Cardiac septum (tissue), 1 donor: ENCODE data around the gene ABRACL. TPM values are rescaled to one million over a fixed set of nuclear protein-coding genes. Genes with fewer than 3 reads are reported as not detected.
"Not testable (repeated sequence)": the region's sequence is repeated elsewhere in the genome, so short reads cannot be mapped to it uniquely, and the experiment has no call there.

Source experiments
- DNase-seq: peaks from one replicate; pipeline ENCODE4 v3.0.0-alpha.2; 2020; ENCODE audit warnings: low spot score
- intact Hi-C: fragments of 100-400 bp; cut with DNase I; formaldehyde crosslinking; loops from one replicate; pipeline ENCODE4 v1.14.0; 2022
- total RNA-seq: library from RNA; stranded (reverse); fragmentation: NEBNext Ultra II Directional; extraction: Animal tissue kit (Norgen Biotek cat#: 25700); gene quantifications from one replicate; pipeline ENCODE4 v1.2.1, GENCODE V29; 2021
- donor health status: DM: no; HTN: no; CAD: no.

The ABRACL gene
- total RNA-seq, 1 donor from 2014 or later: 5.7 TPM

DNA sequence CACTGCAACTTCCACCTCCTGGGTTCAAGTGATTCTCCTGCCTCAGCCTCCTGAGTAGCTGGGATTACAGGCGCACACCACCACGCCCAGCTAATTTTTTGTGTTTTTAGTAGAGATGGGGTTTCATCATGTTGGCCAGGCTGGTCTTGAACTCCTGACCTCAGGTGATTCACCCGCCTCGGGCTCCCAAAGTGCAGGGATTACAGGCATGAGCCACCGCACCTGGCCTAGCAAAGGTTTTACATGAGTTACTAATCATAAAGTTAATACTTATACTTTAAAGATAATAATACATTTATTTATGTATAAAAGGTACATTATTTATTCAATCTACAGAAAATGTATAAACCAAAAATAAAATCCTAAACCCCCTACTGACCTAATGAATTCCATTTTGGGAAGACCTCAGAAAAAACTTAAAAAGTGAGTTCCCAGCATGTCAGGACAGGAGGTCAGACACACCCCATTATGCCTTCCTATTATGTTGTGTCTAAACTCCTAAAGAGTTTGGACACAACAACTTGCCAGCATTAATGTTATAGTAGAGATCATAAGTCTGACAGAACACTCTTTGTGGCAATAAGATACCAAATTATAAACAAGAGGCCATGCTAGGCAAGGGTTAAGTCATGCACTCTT, 21.7 kb downstream of the ABRACL start:
- intact Hi-C loops, DNase-seq: not testable (repeated sequence)

DNA sequence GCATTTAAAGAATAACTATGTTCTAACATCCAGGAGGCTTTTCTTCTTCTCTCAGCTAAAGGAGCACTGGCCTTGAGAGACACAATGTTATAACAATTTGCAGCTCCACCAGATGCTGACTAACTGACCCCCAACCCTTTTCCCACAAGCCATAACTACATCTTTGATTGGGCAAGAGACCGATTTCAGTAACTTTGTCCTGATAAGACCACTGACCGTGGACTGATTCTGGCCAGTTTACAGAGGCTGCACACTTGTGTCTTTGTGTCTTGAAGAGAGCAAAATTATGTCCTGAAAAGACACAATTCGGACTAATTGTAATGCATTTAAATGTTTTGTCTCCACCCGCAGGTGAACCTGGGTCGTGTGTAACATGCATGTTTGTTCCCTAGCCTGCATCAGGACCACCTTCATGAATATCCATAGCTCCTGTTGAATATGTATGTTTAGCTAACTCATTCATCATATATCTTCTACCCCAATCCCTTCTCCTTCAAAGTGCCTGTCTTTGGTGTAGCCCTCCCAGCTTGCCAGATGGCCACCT, 22.3 kb downstream of the ABRACL start:
- intact Hi-C loops: no loop called here
- no peak for DNase-seq

DNA sequence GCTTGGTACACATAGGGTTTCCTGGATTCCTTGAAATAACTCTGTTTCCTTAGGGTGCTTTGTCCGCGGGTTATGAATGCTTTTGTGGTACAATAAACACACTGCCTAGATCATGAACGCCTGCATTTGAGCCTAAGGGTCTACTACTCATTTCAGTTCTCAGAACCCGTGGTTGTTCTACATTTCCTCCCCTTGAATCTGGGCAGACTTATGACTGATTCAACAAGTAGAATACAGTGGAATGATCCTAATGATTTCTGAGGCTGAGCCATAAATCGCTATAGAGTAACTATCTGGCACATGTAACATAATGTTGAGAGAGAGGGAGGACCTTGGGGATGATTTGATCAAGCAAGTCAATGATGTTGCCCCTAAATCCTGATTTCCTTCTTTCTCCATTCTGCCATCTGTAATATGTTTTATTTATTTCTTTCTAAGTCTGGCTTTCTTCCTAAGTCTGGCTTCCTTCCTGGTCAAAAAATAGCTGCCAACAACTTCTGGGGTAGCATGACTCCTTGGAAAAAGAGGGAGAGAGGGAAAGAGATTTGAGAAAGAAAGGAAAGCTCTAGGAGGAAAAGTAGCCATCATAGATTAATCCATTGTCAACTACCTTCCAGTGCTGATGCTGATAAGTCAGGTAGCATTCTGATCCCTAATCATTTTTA, 23.0 kb downstream of the ABRACL start:
- intact Hi-C loops: no loop called here
- DNase-seq: no peak

DNA sequence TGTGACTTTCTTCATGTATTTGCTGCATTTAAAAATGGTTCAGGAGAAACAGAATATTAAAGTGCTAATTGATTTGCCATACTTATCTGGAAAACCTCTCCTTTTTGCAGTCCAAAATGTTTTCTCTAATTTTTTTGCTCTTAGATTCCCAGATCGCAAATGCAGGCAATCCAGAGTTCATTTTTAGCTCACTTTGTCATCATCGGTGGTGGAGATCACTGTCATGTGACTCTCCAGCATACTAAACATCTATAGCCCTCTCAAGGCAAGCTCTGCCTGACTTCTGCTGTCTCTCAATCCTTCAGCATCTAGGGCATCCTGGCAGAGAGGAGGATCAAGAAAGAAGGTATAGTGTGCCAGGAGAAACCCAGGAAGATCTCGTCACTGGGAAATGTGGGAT, 24.8 kb downstream of the ABRACL start:
- intact Hi-C loops: no loop called here
- no peak for DNase-seq

DNA sequence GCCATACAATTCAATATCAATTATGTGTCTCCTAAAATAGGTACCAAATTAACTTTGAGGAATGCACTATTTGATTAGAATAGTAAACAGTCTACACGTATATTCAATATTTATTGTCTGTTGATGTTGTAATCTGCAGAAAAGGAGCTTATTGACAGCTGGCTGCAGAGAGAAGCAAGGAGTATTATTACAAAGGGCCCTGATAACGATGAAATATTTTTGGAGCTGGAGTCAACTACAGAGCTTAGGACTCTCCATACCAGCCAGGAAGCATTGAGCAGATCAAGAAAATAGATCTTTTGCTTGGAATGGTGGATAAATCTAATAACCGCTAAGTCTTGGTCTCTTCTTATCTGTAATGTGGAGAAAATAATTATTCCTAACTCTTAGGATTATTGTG, 25.5 kb downstream of the ABRACL start:
- intact Hi-C loops: no loop called here
- no peak for DNase-seq

DNA sequence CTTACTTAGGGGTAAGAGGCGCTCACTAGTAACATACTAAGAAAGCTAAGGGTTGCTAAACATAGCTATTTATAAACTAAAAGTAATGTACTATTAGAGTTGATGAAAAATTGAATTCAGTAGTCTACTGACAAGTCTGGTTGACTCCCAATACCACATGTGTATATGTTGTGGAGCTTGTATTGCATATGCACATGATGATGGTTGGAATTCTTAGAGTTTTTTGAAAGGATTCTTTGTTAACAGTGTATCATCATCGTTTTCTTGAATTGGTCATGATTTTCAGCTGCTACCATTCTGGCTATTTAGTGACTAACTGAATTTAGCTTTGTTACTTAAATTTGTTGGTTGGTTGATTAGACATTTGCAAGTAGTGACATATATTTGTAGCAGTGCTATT, 27.2 kb downstream of the ABRACL start:
- intact Hi-C loops: no loop called here
- DNase-seq: no peak

DNA sequence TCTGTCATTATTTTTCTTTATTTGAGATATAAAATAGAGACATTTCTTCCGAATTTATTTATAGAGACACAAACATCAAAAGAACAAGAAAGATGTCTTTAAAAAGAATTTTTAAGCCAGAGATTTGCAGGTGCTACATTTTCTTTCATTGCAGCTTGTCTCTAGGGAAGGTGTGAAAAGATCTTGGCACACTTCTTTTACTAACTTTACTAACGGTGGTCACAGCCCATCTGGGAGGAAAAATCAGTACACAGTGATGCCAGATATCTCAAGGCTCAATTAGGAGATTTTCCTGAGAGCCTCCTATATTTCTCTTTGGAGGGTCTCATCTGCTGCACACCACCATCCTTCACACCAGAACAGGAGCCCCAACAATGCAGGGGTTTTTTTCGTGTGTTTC, 29.5 kb downstream of the ABRACL start:
- intact Hi-C loops: no loop called here
- no peak for DNase-seq

DNA sequence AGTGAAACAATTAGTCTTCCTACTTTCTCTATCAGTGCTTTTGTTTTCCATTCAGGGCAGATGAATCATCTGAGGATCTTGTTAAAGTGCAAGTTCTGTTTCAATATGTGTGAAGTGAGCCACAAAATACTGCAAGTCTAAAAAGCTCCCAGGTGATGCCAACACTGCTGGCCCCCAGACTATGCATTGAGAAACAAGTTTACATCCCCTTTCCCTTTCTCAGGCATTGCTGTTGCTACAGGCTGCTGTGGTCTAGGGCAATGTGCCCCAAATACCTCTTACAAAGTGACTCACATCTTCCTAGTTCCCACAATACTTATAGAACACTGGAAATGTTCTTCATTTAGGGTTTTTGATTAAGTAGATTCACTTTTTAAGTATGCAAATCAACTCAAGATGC, 31.8 kb downstream of the ABRACL start:
- DNase-seq: no peak
- intact Hi-C loops: no loop called here

- intact Hi-C loops: no loop called here
- no peak for DNase-seq
Measured at GRCh38 chr6:139062932-139063646, 34.5 kb downstream of the ABRACL start.

GRCh38 chr6:139064981-139065665, 36.6 kb downstream of the ABRACL start:
- intact Hi-C loops: no loop called here
- DNase-seq: no peak

- intact Hi-C loops: no loop called here
- DNase-seq: no peak
Measured at GRCh38 chr6:139066080-139066479, 37.5 kb downstream of the ABRACL start.

DNA sequence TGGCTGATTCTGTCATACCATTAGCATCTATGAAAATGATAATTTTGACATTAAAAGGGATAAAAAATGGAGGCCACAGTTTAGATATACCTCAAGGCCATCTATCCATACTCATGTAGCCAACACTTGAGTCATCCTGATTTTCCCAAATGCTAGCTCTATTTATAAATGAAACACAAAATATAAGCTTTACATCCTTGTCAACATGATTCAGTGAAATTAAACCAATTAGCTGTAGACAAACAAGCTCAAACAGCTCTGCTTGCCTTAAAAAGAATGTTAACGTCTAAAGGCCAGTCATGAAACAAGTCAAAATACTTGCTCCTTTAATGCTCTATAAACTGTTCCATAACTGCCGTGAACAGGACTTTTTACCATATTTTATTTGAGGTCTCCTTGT, 40.3 kb downstream of the ABRACL start:
- no peak for DNase-seq
- intact Hi-C loops: no loop called here

- DNase-seq: no peak
- intact Hi-C loops: no loop called here
Measured at GRCh38 chr6:139073118-139073517, 44.6 kb downstream of the ABRACL start.

DNA sequence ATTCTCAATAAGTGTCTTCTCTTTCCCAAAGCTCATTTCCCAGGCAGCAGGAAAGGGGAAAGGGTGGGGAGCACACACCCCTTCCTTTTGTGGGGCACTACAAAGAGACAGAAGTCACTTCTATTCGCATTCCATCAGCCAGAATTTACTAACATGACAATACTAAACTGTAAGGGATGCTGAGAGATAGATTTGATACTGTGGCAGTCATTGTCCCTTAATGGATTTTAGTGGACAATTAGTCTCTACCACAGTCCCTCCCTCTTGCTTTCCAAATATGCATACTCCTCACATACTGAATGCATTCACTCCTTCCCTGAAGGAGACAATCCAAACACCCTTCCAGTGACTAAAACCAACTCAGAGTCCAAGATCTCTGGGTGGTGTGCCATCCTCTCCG, 50.5 kb downstream of the ABRACL start:
- intact Hi-C loops: no loop called here

GRCh38 chr6:139080255-139080920, 51.8 kb downstream of the ABRACL start:
- DNase-seq: no peak
- intact Hi-C loops: no loop called here

More for the DNA sequence above, 50.5 kb downstream of the ABRACL start:
- no peak for DNase-seq

GRCh38 chr6:139081471-139081870, 52.9 kb downstream of the ABRACL start:
- no peak for DNase-seq
- intact Hi-C loops: no loop called here

- intact Hi-C loops: no loop called here
- DNase-seq: no peak
Measured at GRCh38 chr6:139082370-139082769, 53.8 kb downstream of the ABRACL start.

DNA sequence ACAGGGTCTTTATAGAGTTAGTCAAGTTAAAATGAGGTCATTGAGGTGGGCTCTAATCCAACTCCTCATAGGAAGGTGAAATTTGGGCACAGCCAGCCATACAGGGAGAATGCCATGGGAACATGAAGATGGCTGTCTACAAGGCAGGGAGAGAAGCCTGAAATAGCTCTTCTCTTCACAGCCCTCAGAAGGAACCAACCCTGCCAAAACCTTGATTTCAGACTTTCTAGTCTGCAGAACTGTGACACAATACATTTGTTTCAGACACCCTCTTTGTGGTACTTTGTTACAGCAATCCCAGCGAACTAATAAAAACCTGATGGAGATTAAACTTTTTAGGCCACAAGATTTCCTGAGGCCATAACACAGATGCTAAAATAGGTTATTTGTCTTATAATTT, 63.3 kb downstream of the ABRACL start:
- intact Hi-C loops: no loop called here
- DNase-seq: no peak
